GM12801 (cell line): Measurements from ENCODE around the gene KHSRP.

Experiments used
- TF ChIP-seq, protein P1 (sequence below): IDR thresholded peaks from one replicate; pipeline ENCODE4 v1.5.1; 2011; ENCODE audit warnings: control low read depth; ENCODE audit not compliant: insufficient read length; ENCODE audit errors: extremely low read depth

Gene KHSRP

DNA sequence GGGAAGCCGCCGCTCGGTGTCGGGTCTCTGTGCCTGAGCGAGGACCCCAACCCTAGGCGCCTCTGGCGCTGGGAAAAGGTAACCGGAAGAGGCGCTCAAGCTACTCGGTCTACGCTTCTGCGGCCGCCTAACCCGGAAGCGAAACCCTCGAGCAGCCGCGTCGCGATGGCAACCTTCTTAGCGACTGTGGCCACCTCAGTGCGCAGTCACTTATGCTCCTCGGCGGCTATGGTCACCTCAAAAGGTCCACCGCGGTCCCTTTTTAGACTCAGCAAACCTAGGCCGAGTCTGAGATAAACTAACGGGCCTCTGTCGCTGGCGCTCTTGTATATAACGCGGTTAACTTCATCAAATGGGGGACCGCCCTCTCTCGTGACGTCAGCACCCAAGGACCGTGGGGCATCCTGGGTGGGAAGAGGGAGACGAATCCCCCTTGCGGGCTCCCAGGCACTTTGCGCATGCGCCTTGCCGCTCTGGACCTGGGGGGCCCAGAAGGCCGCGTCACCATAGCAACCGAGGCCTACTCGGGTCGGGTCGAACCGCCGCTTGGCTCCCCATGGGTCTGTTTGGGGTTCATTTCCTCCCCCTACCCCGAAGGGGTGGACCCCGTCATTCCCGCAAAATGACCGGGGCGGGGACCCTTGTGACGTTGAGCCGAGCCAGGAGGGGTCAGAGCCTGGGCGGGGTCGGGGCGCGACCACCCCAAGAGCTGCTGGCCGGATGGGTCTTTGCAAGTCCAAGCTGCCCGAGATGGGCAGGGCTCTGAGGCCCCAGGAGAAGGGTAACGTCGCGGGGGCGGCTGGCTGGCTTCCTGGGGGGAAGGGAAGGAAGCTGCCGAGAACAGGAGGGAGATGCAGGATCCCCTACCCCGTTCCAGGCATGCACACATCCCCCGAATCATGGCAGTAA lies 31.3 kb downstream of the KHSRP start, which contains the start of gene GTF2F1:
TSS of gene GTF2F1 (minus strand) at position 91 of the 909 bp plus-strand sequence. CDS start 169 bp downstream, outside the sequence.
- TF ChIP-seq, protein P1, sequence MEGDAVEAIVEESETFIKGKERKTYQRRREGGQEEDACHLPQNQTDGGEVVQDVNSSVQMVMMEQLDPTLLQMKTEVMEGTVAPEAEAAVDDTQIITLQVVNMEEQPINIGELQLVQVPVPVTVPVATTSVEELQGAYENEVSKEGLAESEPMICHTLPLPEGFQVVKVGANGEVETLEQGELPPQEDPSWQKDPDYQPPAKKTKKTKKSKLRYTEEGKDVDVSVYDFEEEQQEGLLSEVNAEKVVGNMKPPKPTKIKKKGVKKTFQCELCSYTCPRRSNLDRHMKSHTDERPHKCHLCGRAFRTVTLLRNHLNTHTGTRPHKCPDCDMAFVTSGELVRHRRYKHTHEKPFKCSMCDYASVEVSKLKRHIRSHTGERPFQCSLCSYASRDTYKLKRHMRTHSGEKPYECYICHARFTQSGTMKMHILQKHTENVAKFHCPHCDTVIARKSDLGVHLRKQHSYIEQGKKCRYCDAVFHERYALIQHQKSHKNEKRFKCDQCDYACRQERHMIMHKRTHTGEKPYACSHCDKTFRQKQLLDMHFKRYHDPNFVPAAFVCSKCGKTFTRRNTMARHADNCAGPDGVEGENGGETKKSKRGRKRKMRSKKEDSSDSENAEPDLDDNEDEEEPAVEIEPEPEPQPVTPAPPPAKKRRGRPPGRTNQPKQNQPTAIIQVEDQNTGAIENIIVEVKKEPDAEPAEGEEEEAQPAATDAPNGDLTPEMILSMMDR, result no peak

DNA sequence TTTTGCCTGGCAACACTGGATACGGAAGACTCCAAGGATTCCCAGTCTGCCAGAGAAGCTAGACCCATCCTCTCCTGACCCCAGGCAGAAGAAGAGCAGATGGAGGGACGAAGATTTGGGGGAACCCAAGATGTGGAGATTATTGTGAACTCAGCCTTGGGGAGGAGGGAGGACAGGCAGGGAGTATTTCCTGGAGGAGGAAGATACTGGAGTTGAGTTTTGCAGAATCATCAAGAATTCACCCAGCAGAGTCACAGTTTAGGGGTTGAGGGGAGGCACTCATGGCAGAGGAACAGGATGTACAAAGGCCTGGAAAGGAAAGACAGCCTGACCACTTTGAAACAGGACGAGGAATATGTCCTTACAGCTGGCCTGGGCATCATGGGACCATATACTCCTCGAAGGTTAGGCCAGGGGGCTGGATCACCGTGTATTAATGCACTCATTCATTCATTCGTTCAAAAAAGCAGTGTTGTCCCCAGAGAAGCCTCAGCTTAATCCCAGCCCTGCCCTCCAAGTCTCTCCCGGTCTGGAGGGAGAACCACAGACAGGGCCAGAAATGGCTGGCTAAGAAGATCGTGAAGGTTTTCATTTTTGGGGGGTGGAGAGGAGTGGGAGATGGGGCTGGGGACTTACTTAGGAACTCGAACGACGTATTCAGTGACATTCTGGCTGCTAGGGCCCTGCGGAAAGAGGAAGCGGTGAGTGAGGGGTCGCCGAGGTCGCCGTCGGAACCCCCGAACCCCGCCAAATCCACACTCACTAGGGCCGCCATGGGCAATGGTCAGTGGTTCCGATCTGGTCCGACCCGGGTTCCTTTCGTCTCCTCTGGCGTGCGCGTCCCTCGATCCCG lies 32.2 kb downstream of the KHSRP start:
- TF ChIP-seq, protein P1, result no peak

DNA sequence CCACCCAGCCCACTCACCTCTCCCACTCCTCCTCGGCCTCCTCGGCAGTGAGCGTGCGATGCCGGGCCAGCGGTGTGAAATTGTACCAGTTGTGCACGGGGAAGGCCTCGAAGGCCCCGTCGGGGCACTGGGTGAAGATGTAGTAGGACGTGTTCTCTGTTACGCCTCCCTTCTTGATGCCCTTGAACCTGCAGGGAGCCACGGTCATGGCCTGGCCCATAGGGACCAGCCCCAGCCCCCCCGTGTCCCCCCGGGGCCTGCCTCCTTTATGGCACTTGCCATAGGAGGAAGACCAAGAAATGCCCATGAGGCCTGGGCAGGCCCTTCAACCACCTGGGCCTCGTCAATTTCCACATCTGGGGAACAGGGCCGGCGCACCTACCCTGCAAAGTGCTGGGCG lies 37.2 kb downstream of the KHSRP start:
- TF ChIP-seq, protein P1, result no peak

DNA sequence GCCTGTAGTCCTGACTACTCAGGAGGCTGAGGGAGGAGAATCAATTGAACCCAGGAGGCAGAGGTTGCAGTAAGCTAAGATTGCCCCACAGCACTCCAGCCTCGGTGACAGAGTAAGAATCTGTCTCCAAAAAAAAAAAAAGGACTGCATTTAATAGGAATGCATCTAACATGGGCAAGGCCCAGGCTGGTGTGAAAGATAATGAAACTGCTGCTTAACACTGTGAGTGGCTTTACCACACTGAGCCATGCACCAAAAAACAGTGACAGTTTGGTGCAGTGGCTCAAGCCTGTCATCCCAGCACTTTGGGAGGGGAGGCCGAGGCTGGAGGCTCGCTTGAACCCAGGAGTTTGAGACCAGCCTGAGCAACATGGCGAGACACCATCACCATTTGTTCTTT lies 40.2 kb downstream of the KHSRP start:
- TF ChIP-seq, protein P1, result no peak

DNA sequence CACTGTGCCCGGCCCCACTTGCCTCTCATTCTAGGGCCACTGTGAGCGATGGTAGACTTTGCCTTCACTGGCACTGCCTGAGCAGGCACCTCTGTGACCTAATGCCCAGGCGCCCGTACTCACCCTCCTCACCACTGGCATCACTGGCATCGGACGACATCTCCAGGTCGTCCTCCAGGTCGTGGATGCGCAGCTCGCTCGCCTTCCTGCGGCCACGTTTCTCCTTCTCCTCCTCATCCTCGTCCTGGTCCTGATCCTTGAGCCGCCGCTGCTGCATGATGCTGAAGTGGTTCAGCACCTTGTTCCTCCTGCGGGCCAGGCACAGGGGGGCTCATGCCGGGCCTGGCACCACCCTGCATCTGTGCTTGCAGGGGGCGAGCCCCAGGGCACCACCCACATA lies 41.4 kb downstream of the KHSRP start:
- TF ChIP-seq, protein P1, result no peak

DNA sequence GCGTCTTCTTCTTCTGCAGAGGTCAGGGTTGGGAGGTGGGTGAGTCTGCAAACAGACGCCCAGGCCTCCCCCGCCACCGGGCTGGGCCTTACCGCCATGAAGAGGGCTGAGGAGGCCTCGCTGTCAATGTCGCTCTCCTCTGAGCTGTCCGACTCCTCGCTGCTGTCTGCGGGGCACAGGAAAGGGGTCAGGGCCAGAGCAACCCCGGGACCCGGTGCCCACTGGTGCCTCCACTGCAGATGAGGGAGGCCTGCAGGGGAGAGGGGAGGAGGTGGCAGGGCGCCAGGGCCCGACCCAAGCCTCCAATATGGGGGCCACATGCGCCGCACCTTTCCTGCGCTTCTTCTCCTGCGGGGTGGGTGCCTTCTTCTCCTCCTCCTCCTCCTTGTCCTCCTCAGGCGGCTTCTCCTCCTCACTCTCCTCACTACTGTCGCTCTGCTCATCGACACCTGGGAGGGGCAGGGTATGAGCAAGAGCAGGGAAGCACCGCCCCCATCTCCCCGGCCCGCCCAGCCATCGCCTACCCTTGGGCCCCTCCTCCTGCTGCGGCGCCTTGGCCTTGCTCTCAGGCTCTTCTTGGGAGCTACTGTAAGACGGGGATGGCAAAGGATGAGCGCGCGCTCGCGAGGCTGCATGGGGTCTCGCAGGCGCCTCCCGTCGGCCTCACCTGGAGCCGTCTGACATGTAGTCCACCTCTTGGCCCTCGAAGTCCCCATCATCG lies 43.4 kb downstream of the KHSRP start:
- TF ChIP-seq, protein P1, result no peak
